GM18868 (cell line): ENCODE results near the gene SP140.
"Not testable (repeated sequence)": the region's sequence is repeated elsewhere in the genome, so short reads cannot be mapped to it uniquely, and the experiment has no call there.

Source experiments
- ATAC-seq: cut with Tn5 transposase; IDR thresholded peaks from one replicate; pipeline ENCODE4 v1.9.1; 2021; ENCODE audit warnings: mild to moderate bottlenecking, moderate library complexity; ENCODE audit not compliant: unreplicated experiment

SP140 gene

GRCh38 chr2:230224458-230224857 is 1.1 kb upstream of the SP140 start:
- ATAC-seq = no peak

DNA sequence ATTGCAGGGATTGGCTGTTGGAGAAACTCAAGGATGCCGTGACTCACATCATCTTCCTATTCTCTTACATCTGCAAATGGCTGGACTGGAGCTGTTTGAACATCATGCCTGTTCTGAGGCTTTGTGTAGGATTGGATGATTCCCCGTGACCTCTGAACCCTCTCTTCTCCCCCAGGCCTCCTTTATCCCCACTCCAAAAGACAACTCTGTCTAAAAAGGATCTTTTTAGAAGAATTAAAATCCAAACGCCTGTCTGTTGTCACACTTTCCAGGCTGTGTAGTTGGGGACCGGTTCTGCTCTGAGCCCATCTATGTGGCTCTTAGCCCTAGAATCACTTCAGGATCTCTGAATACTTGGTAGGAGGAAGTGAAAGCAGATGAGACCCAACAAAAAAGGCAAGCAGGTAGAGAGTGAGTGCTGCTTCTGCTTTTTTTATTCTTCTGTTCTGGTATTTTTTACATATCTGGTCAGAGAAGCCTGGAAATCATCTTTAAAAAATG is 565 bp downstream of the SP140 start:
- ATAC-seq = peak; percentile 78

DNA sequence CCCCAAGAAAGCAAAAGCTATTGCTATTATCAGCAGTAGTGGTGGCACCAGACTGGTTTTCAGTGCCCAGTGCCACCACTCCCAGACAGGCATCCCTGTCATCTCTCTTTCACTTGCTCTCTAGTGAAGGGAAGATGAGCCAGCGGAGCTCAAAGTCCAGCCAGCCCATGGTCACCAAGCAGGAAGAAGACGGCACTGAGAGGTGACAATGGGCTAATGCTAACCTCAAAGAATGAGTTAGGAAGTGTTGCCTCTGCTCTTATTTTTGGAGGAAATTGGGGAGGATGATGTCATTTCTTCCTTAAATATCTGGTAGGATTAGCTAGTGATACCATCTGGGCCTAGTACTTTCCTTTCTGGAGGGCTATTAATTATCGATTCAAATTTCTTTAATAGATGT is 1.7 kb downstream of the SP140 start:
- no peak for ATAC-seq

- no peak for ATAC-seq
Measured at GRCh38 chr2:230230087-230230486, 4.6 kb downstream of the SP140 start.

DNA sequence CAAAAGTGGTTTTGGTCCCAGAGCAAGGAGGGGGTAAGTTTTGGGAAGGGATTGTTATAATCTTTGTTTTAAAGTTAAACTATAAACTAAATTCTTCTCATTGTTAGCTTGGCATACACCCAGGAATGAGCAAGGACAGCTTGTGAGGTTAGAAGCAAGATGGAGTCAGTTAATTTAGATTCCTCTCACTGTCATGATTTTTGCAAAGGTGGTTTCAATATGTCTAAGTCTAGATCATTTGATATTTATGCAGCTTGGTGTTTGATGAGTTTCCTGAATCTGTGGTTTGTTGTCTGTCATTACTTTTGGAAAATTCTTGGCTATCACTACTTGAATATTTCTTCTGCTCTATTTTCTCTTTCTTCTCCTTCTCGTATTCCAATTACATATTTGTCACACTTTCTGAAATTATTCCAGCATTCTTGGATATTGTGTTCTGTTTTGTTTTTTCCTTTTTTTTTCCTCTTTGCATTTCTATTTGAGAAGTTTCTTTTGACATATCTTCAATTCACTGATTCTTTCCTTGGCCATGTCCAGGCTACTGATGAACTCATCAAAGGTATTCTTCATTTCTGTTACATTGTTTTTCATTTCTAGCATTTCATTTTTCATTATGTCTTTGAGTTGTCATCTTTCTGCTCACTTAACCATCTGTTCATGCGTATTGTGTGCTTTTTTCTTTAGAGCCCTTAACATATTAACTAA is 5.1 kb downstream of the SP140 start:
- no peak for ATAC-seq

DNA sequence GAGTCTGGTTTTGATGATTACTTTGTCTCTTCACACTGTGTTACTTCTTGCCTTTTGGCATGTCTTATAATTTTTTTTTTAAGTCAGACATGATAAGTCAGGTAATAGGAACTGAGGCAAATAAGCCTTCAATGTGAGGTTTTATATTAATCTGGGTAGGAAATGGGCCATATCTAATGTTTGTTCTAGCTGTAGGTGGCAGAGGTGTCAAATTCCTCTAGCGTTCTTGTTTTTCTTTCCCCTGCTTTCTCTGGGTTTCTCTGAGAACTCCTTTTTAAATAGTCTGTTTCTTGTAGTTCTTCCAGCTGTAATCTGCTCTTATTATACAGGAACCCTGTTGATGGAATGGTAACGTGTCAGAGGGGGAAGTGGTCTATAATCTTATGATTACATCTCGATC is 5.7 kb downstream of the SP140 start:
- no peak for ATAC-seq

DNA sequence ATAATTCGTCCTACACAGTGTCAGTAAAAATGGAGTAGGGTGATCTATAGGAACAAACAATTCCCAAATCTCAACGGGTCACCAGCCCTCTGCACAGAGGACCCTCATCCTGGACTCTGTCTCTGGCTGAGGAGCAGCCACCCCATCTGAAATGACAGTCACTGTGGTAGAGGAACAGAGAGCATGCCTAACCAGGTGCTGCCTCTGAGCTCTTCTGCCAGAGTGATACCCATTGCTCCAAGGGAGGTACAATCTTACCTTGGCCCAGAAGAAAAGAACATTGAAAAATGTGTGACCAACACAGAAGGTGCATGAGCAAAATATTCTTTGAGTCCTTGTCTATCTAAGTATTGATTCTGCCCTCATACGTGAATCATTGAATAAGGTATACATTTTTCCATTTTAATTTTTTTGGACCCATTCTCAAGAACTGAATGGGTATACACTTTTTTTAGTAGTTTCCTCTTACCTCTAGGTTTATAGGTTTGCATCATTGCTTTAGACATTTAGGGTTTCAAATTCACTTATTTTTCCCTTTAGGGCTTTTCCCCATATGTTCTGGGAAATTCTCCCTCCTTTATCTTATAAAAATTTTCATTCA is 8.7 kb downstream of the SP140 start:
- peak; percentile 73 for ATAC-seq

DNA sequence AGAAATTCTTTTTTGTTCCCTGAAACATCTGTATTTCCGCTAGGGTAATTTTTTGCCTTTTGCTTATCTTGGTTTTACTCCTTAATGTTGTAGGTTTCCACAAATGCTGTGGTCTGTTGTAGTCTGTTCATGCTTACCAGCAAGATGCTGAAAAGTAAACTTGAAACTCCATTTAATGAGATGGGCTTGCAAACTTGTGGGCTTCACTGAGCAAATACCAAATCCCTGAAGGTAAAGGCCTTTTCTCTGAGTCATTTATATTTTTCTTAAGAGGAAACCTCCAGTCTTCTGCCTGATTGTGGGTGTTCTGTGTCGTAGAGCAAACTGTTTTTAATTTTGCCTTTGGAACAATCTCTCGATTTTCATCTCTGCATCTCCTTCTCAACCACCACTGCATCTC is 9.3 kb downstream of the SP140 start:
- peak; percentile 77 for ATAC-seq

GRCh38 chr2:230244211-230244610 is 18.7 kb downstream of the SP140 start:
- no peak for ATAC-seq

- no peak for ATAC-seq
Measured at GRCh38 chr2:230246206-230246605, 20.7 kb downstream of the SP140 start.

GRCh38 chr2:230250231-230250630 is 24.7 kb downstream of the SP140 start:
- no peak for ATAC-seq

DNA sequence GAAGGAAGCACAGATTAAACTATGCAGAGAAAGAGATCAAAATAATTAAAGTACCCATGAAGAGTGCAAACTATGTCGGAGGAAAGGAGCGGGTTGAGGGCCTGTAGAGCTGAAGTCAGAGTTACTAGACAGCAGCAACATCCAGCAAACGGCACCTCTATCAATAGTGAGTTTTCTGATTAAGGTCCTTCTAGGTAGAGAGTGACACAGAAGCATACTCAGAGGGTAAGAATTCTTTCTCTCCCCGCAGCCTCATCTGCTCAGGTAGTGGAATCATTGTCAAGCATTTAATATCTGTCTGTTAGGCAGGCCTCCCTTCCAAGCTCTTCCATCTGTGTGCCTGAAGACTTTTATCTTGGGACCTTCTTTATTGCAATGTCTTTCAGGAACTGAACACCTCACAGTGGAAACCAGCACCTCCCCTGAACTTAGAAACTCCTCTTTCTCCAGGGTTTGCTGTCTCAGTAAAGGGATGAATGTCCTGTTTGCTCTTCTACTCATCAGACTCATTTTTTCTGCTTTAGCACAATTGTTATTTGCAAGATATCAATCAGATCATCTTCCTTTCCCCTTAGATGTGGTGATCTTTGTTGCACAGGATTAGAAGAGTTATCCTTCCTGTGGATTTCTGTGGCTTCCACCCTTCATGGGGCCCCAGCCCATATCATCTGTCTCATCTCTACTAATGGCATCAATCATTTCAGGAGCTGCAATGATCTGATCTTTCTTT is 28.8 kb downstream of the SP140 start:
- ATAC-seq = no peak

DNA sequence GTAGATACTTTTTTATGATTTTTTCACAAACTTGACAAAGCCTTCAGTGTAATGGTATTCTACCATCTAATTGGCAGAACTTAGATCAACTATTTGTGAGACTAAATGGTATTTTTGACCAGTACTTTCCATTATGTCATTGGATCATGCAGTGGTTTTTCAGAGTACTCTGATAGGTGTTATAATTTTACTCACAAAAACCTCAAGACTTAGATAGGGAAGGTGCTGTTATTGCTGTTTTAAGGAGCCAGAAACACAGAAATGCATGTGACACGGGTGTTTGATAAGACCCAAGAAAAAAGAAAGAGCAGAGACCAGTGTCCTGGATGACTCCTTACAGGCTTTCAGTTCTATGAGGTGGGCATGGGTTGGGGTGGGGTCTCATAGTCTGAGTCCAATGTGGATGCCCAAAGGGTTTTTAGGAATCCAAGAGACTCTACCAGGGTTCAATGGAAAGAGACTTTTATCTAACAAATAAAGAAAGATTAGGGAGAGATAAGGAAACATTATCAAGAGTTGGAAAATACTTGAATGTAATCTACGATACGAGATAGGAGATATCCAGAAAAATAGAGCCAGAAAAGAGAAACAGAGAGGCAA is 31.3 kb downstream of the SP140 start:
- no peak for ATAC-seq

DNA sequence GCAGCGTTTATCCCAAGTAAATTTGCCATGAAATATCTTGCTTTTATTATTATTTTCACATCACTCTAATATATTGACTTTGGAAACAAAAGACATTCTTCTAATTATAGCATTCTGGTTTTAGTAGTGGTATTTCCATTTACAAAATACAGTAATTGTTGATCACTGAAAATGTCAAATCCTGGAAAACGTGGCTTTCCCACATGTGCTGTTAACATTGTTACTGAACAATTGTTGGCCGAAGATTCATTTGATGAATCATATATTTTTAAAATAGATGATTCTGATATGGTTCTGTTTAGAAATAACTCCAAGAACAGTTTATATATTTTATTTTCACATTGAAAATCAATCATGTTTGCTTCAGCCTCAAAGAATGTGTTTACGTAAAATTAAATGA is 32.9 kb downstream of the SP140 start:
- no peak for ATAC-seq

DNA sequence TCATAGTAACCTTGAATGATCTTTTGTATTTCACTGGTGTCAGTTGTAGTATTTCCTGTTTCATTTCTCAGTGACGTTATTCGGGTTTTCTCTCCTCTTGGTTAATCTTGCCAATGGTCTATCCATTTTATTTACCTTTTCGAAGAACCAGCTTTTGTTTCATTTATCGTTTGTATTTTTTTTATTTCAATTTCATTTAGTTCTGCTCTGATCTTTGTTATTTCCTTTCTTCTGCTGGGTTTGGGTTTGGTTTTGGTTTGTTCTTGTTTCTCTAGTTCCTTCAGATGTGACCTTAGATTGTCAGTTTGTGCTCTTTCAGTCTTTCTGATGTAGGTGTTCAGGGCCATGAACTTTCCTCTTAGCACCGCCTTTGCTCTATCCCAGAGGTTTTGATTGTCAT is 36.7 kb downstream of the SP140 start:
- no peak for ATAC-seq

DNA sequence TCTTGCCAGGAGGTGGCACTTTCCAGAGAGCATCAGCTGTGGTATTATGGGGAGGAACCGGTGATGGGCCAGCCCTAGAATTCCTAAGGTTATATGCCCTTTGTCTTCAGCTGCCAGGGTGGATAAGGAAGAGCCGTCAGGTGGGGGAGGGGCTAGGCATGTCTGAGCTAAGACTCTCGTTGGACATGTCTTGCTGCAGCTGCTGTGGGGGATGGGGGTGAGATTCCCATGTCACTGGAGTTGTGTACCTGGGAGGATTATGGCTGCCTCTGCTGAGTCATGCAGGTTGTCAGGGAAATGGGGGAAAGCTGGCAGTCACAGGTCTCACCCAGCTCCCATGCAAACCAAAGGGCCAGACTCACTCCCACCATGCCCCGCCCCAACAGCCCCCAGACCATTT is 39.4 kb downstream of the SP140 start:
- ATAC-seq = not testable (repeated sequence)

- ATAC-seq = no peak
Measured at GRCh38 chr2:230266638-230267037, 41.1 kb downstream of the SP140 start.

DNA sequence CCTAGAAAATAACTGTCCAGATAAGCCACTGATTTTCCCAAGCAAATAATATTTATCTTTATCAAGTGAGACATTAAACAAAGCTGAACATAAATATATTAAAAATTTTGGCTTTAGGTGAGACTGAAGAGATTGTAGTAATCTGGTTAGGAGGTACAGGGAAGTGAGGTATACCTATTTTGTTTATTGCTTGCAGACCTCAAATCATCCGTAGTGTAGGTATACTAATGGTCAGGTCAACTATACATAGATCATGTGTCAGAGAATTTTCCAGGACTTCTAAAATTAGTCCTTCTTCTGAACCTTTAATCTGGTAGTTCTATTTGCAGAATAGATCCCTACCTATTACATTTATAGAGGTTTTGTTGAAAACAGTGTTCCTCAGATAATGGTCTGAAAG is 41.5 kb downstream of the SP140 start:
- ATAC-seq = peak; percentile 22

DNA sequence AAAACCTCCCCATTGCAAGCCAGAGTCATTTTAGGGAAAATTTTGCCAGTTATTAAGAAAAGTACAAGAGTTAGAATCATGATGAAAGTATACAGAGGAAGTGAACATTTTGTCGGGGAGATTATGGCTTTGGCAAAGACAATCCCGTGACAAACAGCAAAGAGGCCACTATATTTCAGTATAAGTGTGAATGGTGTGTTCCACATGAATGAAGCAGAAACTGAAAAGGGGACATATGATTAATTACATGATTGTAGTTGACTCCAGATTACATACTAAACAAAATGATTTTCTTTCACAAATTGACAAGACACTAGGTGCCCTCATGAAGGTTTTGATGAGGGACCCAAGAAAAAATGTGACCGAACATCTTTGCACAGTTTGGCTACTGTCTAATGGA is 42.0 kb downstream of the SP140 start:
- ATAC-seq = peak; percentile 78

DNA sequence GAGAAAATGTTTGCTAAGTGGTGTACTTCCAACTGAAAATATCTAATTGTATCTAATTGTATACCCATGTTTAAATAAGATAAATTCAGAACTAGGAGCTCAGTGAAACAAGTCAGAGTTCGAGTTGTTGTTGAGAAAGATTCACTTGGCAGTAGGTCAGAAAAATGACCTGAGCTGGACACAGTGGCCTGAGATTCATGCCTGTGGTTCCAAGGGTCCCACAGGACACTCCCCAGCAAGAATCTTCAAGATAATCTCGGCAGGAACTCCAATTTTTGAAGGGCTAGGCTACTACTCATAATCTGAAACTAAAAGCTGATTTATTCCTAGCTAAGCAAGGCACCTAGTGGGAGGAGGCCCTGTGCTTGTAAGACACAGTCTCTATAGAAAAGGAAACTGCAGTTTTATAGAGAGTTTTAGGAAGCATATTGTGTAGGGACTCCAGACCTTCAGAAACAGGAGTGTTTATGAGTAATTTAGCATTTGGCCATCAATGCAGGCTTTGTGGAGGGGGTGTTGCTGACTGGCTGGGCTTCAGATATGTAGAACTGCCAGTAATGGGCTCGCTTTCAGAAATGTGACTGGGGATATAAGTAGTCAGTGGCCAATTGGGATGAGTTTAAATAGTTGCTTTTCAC is 43.2 kb downstream of the SP140 start:
- ATAC-seq = peak; percentile 40

DNA sequence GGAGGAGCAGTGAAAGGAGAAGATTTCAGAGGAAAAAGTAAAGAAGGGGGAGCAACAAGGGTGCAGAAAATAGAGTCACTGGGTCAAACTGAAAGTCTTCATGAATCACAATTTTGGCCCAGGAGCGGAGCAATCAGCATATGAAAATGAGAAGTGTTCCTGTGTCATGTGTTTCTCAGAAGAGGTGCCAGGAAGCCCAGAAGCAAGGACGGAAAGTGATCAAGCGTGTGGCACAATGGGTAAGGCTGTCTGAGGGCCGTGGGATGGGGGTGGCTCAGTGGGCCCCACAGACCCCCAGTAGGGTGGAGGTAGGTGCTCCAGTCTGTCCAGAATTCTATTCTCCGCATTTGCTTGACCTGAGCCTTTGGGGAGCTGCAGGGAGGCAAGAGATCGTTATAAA is 44.2 kb downstream of the SP140 start:
- peak; percentile 35 for ATAC-seq
